IPS-NIHi11 (cell line): ENCODE results near the gene EXOC4.

Experiments used
- DNase-seq: peaks from one replicate; pipeline ENCODE4 v3.0.0; 2012; ENCODE audit warnings: mixed read lengths, low spot score

The EXOC4 gene

DNA sequence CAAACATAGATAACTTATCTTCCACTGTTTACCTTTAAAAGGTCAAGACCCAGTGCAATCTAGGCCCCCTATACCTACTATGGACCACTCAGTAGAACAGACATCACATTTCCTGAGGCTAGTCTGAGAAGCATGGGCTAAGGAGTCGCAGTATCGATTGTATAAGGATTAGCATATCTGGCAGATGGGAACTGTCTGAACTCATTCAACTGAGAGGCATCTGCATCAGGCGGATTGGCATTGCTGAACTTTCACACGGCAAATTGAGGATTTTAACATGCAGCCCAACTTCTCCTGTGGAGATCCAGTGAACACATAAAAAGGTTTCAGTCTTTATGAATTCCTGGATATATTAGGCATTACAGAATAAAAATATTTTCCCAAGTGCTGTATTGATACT, 785.1 kb downstream of the EXOC4 start:
- no peak for DNase-seq

DNA sequence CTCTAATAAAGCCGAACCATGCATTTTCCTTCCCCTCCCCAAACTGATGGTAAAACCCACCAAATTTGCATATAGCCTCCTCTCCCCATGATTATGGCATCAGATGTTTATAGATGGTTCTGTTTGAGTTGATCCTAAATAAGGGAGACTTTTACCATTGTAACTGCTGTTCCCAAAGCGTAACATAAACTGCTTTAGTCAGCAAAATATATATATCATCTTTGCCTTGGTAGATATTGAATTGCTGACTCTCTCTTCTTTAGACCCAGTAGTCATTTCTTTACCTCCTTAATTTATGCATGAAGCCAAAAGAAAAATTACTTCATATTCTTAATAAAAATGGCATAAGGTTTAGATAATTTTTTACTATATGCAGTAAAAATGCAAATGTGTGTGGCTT, 788.1 kb downstream of the EXOC4 start:
- no peak for DNase-seq

GRCh38 chr7:134041477-134041876, 788.6 kb downstream of the EXOC4 start:
- DNase-seq, result no peak

GRCh38 chr7:134042307-134042706, 789.4 kb downstream of the EXOC4 start:
- no peak for DNase-seq

- no peak for DNase-seq
These were observed 791.8 kb downstream of the EXOC4 start for GRCh38 chr7:134044682-134045081.

- DNase-seq, result no peak
These were observed 792.8 kb downstream of the EXOC4 start for GRCh38 chr7:134045716-134046115.

DNA sequence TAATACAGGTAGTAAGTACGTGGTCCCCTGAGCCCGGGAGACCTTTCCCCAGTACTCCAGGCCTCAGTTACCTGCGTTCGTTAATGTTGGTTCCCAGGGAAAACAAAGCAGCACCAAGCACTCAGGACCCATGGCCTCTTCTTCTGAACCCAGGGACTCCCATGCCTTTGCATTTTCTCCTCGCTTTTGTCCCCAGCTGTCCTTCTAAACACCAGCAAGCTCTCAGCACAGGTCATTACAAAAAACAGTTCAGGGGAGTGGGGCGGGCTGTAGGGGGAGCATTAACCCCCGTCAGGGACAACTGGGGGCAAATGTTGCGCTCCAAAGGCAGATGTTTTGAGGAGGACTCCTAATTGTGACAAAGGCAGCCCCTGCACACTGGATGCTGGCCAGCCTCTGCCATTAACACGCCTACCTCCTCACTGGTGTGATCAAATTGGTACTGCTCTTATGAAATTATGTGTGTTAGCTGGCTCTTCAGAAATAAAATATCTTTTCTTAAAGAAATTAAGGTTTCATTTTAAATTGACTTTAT, 793.8 kb downstream of the EXOC4 start:
- peak; percentile 7 for DNase-seq

- DNase-seq, result no peak
These were observed 794.8 kb downstream of the EXOC4 start for GRCh38 chr7:134047675-134048074.

DNA sequence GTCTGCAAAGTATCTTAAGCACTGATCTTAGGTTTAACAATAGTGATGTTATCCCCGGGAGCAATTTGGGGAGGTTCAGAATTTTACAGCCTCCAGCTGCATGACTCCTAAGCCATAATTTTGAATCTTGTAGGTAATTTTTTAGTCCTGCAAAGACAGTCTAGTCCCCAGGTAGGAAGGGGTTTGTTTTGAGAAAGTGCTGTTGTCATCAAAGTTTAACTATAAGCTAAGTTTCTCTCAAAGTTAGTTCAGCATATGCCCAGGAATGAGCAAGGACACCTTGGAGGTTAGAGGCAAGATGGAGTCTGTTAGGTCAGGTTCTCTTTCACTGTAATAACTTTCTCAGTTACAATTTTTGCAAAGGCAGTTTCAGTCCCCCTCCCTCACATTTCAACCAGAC, 795.3 kb downstream of the EXOC4 start:
- no peak for DNase-seq

DNA sequence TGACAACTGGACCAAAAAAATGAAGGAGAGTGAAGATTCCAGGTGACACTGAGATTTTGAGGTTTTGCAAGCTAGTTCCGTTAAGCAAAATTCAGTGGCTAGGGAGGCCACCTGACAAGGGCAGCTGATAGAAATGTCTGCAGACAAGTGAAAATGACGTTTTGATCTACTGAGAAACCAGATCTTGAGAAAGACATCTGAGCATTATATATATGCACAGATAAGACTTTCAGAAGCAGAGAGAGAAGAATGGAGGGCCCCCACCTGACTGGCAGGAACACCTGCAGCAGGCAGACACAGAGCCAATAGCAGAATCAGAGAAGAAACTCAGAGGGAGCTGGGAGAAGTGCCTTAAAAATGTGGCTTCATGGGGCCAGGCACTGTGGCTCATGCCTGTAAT, 798.1 kb downstream of the EXOC4 start:
- no peak for DNase-seq

DNA sequence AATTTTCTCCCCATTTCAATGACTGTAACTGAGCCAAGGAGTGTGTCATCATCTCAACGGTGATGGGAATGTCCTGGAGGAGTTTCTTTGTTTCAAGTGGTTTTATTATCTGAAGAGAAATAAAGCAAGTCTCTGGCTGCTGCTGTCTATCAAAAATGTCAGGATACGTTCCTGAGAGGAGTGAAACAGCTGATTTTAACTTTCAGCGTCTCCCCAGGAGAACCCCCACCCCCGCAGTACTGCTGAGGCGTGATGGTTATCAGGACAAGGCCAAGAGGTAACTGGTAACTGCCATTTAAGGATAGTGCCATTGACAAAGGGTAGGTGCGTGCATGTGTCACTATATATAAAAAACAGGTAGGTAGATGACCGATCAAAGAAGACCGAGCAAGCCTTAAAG, 803.9 kb downstream of the EXOC4 start:
- no peak for DNase-seq

- DNase-seq, result no peak
These were observed 805.6 kb downstream of the EXOC4 start for GRCh38 chr7:134058521-134058920.

DNA sequence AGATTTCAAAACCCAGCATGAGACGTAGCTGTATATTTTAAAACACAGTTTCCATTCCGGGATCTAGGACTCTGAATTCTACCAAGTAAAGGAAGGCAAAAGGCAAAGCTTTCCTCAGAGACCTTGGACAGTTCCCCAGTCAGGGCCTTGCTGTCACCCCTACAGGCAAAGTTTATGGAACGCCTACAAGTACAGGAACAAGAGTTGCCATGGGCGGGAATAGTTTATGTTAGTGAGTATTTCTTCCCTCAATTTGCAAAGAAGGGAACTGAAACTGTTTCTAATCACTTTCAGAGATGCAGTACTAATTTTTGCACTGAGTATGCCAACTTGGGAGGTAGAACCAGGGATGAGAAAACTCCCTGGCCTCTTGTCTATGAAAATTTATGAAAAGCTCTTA, 806.1 kb downstream of the EXOC4 start:
- peak; percentile 32 for DNase-seq

DNA sequence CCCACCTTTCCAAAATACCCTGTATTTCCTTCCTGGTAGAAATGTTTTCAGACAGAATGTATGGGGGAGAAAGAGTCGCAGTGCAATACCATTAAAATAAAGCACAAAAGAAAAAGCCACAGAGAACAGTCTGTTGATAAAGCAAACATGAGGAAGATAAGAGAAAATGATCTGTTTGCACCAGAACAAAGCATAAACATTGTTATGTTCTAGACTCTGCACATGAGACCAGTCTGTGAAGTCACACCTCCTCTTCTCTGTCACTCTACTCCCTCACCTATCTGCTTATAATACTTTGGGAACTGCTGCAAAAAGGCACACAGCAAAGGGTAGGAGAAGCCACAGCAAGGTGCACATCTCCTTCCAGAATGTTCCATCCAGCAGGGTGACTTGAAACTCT, 807.0 kb downstream of the EXOC4 start:
- no peak for DNase-seq

DNA sequence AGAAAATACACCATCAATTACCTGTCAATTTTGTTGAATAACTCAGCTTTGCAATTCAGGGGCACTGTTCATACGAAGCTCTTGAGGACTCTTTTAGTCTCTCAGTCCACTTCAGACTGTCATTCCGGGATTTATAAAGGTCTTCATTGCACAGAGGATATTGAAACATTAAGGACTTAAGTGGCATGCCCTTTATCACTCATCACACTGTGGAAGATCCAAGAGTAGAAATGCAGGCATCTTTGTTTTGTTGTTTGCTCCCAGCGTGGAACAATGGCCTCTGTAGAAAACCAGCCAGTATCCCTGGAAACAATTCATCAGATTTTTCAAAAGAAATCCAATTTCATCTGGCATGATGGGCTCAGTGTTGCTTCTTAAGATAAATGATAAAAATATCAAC, 808.0 kb downstream of the EXOC4 start:
- no peak for DNase-seq

DNA sequence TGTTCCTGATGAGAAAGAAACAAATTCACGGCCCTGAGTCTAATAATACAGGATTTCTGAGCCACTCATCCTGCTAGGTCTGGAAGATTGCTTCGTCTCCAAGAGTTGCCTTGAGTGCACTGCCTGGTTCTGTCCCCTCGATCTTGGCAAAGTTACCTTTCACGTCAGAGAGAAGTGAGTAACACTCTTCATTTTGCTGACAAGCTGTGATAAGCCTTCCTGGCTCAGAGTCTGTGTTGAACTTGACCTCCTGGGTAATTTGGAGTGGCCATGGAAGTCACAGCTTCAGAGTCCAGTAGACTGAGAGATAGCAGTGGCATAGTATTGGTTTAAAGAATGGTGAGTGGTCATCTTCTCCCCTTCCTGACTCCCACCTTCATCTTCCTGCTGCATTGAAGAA, 809.6 kb downstream of the EXOC4 start:
- DNase-seq, result no peak

- DNase-seq, result no peak
These were observed 812.5 kb downstream of the EXOC4 start for GRCh38 chr7:134065415-134065814.

DNA sequence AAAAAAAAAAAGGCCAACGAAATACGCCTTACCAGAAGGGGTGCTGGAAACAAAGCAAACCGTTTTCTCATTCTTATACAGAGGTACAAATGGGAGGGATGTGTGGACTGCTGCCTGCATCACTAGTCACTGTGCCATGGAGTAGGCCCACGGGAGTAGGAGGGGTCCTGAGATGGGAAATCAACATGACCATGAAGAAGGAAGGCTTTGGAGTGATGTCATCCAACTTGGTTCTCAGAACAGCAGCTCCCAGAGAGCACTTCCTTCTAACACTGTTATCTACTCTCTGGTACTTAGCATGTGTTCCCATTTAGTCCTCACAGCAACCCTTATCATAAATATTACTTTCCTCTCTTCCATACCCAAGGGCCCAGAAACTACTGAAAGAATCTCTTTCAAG, 814.3 kb downstream of the EXOC4 start:
- no peak for DNase-seq

GRCh38 chr7:134068670-134069069, 815.8 kb downstream of the EXOC4 start:
- DNase-seq, result no peak

DNA sequence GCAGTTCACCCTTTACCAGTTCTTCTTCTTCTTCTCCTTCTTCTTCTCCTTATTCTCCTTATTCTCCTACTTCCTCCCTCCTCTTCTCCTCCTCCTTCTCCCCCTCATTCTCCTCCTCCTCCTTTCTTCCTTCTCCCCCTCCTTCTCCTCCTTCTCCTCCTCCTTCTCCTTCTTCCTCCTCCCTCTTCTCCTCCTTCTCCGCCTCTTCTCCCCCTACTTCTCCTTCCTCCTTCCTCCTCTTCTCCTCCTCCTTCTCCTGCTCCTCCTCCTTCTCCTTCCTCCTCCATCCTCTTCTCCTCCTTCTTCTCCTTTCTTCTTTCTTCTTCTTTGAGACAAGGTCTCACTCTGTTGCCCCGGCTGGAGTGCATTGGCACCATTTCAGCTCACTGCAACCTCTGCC, 816.3 kb downstream of the EXOC4 start:
- no peak for DNase-seq

DNA sequence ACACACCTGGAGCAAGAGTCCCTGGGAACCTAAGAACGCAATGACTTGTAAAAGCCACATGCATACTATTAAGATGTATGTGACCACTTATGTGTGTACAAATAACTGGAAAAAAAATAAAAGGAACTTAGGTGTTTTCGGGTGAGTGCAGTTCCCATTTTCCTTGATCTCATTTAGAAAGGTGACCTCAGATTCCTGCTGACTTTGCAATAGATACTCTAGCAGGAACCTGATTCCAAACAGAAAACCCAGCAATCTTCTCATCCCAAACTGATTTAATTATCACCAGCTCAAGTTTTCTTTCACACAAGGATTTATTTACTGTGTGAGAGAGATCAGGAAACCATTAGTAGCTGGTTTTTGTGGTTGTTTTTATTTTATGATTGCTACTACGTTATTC, 817.8 kb downstream of the EXOC4 start:
- no peak for DNase-seq

- DNase-seq, result no peak
These were observed 818.8 kb downstream of the EXOC4 start for GRCh38 chr7:134071355-134072331.

GRCh38 chr7:134073276-134073675, 820.4 kb downstream of the EXOC4 start:
- no peak for DNase-seq

DNA sequence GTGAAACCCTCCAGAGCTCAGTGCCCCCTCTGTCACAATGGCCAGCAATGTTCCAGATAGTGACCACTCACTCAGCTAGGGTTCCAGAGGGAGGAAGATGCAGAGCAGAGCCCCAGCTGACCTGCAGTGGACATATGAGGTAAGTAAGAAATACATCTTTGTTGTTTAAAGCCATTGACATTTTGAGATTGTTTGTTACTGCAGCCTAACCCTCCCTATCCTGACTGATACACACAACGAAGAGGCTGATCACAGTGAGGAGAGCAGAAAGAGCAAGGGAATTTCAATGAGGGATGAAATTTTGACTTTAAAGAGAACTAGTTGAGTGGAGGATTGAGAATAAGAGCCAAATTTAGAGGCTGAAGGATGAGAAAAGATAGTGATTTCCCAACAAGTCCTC, 822.9 kb downstream of the EXOC4 start:
- DNase-seq, result no peak
